ENCODE measurements around the gene ZDHHC13. TPM values are rescaled to one million over a fixed set of nuclear protein-coding genes. Genes with fewer than 3 reads are reported as not detected.
A peak's percentile ranks its signal among the peaks of the same experiment; 100 is the strongest.

The ZDHHC13 gene
- total RNA-seq, 4 donors from 2014 or later, result 19.5 to 26.9 (median 24.7) TPM

DNA sequence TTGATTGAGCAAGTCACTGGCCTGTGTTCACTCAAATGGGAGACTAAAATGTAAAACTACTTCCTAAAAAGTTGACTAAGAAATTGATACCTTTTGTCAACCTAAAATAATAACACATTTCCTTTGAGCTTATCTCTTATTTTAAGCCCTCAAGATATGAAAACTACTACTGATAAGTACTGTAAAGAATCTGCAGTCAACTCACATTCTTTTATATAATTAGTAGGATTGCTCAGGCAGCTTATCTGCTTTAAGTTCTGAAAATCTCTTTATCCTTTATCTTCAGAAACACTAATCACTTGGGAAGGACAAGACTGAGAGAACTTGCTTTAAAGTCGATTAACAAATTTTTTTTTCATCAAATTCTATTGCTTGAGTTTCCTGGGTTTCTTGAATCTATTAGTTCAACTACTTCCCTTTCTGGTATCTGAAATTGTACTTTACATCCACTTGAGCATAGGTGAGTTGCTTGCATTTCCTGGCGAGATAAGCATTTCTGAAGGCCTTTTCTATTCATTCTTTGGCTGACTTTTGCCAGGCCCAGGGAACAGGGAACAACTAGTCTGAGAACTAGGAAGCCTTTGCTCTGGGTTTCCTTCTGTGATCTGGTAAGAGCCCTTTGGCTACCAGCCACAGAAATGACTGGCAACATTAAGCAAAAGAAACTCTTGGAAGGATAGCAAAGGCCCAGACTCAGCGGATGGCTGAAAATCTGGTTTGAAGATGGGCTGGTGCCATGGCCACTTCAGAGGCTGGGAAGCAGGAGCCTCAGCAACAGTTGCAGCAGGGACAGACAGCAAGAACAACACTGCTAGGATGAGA is 104.1 kb downstream of the ZDHHC13 start:
- H3K4me3 ChIP-seq (replicated peaks in 1 of 3), result no peak overlapping the region
- no peak overlapping the region for H3K27ac ChIP-seq
- intact Hi-C loops (cut with DNase I), result no loop called here
- DNase-seq, result peak; percentile 75
- TF ChIP-seq, protein P1, sequence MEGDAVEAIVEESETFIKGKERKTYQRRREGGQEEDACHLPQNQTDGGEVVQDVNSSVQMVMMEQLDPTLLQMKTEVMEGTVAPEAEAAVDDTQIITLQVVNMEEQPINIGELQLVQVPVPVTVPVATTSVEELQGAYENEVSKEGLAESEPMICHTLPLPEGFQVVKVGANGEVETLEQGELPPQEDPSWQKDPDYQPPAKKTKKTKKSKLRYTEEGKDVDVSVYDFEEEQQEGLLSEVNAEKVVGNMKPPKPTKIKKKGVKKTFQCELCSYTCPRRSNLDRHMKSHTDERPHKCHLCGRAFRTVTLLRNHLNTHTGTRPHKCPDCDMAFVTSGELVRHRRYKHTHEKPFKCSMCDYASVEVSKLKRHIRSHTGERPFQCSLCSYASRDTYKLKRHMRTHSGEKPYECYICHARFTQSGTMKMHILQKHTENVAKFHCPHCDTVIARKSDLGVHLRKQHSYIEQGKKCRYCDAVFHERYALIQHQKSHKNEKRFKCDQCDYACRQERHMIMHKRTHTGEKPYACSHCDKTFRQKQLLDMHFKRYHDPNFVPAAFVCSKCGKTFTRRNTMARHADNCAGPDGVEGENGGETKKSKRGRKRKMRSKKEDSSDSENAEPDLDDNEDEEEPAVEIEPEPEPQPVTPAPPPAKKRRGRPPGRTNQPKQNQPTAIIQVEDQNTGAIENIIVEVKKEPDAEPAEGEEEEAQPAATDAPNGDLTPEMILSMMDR (IDR thresholded peaks at IDR 0.05), result no peak
- no peak for TF ChIP-seq POLR2A (IDR thresholded peaks at IDR 0.05)
- H3K9me3 ChIP-seq, result no peaks in the 10 kb centered on the region
- H3K4me1 ChIP-seq, result no peaks in the 10 kb centered on the region
- no peaks in the 10 kb centered on the region for H3K27me3 ChIP-seq
- no peaks in the 10 kb centered on the region for H3K36me3 ChIP-seq
- WGBS, 2 donors, result 32 to 34% methylated on average over 3 of the region's 3 CpGs

DNA sequence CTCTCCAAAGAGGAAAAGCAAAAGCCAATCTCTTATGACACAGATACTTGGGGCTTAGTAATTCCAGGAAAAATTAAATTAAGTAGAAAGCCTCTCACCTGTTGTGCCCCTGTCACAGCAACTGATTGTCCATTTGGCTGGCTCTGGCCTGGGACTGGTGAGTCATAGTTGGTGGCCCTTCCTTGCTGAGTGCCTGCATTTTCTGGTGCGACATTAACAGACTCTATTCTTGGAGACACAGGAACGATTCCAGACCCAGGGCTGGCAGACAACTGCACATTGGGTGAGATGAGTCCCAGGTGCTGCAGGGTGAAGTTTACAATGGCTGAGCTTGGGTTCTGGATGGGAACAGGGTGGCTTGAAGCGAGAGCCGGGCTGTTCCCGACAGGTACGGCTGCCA is 108.2 kb downstream of the ZDHHC13 start:
- intact Hi-C loops (cut with DNase I), result no loop called here
- 96 to 97% methylated on average over 6 of the region's 6 CpGs for WGBS, 2 donors

DNA sequence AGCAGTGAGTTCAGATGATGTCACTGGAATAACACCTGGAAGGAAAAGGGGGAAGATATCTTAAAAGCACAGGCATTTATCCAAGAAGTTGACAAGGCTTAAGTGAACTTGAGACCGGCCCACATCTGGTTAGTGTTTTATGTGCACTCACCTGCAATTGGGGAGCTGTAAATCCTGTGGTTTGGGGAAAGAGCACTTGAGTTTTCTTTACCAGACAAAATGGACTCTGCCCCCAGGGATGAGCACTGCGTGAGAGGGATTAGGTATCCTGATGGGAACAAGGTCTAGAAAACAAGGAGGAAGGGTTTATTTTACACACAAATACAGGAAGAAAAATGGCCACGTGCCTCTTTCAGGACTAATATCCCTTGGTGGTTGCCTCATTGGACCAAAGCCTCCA is 108.6 kb downstream of the ZDHHC13 start:
- no peak overlapping the region for H3K27ac ChIP-seq
- no peaks in the 10 kb centered on the region for H3K9me3 ChIP-seq
- DNase-seq, result no peak
- no peaks in the 10 kb centered on the region for H3K36me3 ChIP-seq
- 94% methylated on average over 3 of the region's 3 CpGs for WGBS, 2 donors
- intact Hi-C loops (cut with DNase I), result no loop called here
- no peaks in the 10 kb centered on the region for H3K27me3 ChIP-seq
- TF ChIP-seq, protein P1 (IDR thresholded peaks at IDR 0.05), result no peak
- TF ChIP-seq POLR2A (IDR thresholded peaks at IDR 0.05), result no peak
- H3K4me1 ChIP-seq, result no peaks in the 10 kb centered on the region
- H3K4me3 ChIP-seq (replicated peaks in 1 of 3), result no peak overlapping the region

More for the DNA sequence above, 108.2 kb downstream of the ZDHHC13 start:
- no peaks in the 10 kb centered on the region for H3K36me3 ChIP-seq
- H3K9me3 ChIP-seq, result no peaks in the 10 kb centered on the region
- TF ChIP-seq, protein P1 (IDR thresholded peaks at IDR 0.05), result no peak
- no peak for TF ChIP-seq POLR2A (IDR thresholded peaks at IDR 0.05)
- no peaks in the 10 kb centered on the region for H3K27me3 ChIP-seq
- H3K27ac ChIP-seq, result no peak overlapping the region
- H3K4me1 ChIP-seq, result no peaks in the 10 kb centered on the region
- no peak for DNase-seq
- no peak overlapping the region for H3K4me3 ChIP-seq (replicated peaks in 1 of 3)

Other genes with a start within 250 kb of the ZDHHC13 start
- not detected for gene MRGPRX1, start 177.8 kb upstream of the ZDHHC13 start, total RNA-seq
- not detected for gene MRGPRX2, start 56.5 kb upstream of the ZDHHC13 start, total RNA-seq
- gene CSRP3, start 84.8 kb downstream of the ZDHHC13 start, total RNA-seq, result not detected
- not detected for gene E2F8, start 123.8 kb downstream of the ZDHHC13 start, total RNA-seq

All from thyroid gland (tissue), 4 donors.